Epithelial cell of esophagus (primary cell): ENCODE measurements around the gene MLXIPL.
A peak's percentile ranks its signal among the peaks of the same experiment; 100 is the strongest.

Experiments
- DNase-seq: peaks from one replicate; pipeline ENCODE4 v3.0.0; 2010; ENCODE audit warnings: low read depth
- H3K4me3 ChIP-seq: 2 replicates; pipeline ENCODE4 v1.5.1; 2011; ENCODE audit warnings: mild to moderate bottlenecking, low read length, control low read depth
- TF ChIP-seq, protein P1 (sequence below): IDR thresholded peaks from 2 replicates; pipeline ENCODE4 v1.5.1; 2011; ENCODE audit warnings: low read depth, mild to moderate bottlenecking, low read length, control low read depth, inconsistent platforms; ENCODE audit not compliant: insufficient read depth; ENCODE audit errors: missing control alignments

The MLXIPL gene

DNA sequence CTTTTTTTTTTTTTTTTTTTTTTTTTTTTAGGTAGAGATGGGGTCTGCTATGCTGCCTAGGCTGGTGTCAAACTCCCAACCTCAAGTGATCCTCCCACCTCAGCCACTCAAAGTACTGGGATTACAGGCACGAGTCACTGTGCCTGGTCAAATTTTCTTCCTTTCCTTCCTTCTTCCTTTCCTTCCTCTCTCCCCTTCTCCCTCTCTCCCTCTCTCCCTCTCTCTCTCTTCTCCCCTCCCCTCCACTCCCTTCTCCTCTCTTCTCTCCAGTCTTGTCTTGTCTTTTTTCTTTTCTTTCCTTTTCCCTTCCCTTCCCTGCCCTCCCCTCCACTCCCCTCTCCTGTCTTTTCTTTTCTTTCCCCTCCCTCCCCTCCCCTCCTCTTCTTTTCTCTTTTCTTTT lies 7.2 kb upstream of the MLXIPL start:
- TF ChIP-seq, protein P1, sequence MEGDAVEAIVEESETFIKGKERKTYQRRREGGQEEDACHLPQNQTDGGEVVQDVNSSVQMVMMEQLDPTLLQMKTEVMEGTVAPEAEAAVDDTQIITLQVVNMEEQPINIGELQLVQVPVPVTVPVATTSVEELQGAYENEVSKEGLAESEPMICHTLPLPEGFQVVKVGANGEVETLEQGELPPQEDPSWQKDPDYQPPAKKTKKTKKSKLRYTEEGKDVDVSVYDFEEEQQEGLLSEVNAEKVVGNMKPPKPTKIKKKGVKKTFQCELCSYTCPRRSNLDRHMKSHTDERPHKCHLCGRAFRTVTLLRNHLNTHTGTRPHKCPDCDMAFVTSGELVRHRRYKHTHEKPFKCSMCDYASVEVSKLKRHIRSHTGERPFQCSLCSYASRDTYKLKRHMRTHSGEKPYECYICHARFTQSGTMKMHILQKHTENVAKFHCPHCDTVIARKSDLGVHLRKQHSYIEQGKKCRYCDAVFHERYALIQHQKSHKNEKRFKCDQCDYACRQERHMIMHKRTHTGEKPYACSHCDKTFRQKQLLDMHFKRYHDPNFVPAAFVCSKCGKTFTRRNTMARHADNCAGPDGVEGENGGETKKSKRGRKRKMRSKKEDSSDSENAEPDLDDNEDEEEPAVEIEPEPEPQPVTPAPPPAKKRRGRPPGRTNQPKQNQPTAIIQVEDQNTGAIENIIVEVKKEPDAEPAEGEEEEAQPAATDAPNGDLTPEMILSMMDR = no peak

GRCh38 chr7:73628504-73628903 lies 4.2 kb upstream of the MLXIPL start:
- TF ChIP-seq, protein P1 = no peak
- DNase-seq = no peak

More for the DNA sequence above, 7.2 kb upstream of the MLXIPL start:
- no peak for DNase-seq
- H3K4me3 ChIP-seq = no peak overlapping the region

DNA sequence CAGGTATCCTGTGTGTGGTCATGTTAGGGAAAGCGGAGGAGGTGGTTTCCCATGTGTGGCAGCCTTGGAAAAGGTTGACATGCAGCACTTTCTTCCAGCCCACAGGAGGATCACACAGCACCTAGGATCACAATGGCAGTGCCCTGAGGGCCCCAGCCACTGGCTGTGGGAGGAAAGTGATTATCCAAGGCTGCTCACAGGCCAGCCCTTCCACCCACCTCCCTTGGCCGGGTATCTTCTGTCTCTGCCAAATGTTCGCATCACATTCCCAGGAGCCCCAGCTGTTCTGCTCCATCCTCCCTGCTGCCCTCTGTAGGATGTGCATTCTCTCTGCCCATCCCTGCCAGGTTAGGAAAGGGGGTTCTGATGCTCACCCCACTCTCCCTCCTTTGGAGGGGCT lies 2.5 kb upstream of the MLXIPL start:
- TF ChIP-seq, protein P1 = peak; percentile 35
- no peak overlapping the region for H3K4me3 ChIP-seq
- peak; percentile 27 for DNase-seq

More at GRCh38 chr7:73628504-73628903, 4.2 kb upstream of the MLXIPL start:
- no peak overlapping the region for H3K4me3 ChIP-seq

DNA sequence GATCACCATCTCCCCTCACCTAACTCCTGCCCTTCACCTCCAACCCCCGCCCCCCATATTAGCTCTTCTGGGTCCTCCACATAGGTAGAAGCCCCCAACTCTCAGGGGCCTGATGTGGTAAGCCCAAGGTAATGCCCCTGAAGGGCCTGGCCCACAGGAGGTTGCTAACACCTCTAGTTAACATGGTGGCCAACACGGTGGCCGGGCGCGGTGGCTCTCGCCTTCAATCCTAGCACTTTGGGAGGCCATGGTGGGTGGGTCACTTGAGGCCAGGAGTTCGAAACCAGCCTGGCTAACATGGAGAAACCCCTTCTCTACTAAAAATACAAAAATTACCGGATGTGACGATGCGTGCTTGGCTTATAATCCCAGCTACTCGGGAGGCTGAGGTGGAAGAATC lies 954 bp upstream of the MLXIPL start:
- TF ChIP-seq, protein P1 = no peak
- no peak overlapping the region for H3K4me3 ChIP-seq
- no peak for DNase-seq

GRCh38 chr7:73624669-73625001 lies 313 bp upstream of the MLXIPL start:
- H3K4me3 ChIP-seq = no peak overlapping the region
- no peak for DNase-seq
- TF ChIP-seq, protein P1 = no peak

DNA sequence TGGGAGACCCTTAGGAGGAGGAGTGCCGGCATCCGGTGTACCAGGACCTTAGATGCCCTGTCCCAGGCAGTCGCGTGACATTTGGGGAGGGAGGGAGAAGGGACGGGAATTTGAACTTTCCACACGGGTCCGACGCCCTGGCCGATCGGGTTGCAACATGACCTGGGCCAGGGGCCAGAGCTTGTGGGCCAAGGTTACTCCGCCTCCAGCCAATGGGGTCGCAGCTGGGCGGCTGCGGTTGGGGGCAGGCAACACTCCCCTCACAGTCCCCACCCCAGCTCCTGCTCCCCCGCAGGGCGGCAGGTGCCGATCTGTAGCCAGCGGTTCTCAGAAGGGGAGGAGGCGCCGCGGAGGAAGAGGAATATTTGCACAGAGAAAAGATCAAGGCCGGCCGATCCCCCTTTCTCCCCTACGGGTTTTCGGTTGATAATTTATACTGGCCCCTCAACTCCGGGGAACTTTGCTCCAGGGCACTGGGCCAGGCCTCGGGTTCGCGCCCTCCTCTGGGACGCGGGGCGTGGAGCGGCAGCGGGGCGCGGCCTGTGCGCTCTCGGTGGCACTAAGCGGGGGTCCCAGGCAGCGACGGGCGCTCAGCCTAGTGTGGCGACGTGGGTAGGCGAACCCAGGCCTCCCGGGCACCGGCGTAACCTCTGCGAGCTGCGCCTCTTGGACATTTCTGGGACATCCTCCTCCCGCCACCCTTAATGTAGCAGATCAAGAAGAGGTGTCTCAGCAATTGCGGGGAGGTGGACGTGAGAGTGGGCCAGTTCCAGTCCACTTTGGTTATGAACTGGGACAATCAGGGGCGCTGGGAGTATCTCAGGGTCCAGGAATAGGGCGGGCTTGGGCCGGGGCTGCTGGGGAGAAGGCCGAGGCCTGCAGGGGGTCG lies 1.2 kb downstream of the MLXIPL start:
- TF ChIP-seq, protein P1 = no peak
- no peak overlapping the region for H3K4me3 ChIP-seq
- DNase-seq = no peak

DNA sequence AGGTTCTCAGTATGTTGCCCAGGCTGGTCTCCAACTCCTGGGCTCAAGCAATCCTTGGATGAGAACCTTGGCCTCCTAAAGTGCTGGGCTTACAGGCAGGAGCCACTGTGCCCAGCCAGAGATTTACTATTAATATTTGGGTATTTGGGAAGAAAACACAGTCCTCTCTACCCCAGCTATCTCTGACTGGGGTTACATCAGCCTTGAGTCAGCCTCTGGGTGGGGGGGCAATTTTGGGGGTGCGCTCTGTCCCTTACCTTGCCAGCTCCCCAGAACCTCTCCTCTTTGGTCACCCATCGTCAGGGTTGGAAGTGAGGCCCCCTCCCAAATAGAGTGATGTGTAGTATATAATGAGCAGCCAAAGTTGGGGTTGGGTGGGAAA lies 1.8 kb downstream of the MLXIPL start:
- no peak overlapping the region for H3K4me3 ChIP-seq
- TF ChIP-seq, protein P1 = no peak
- no peak for DNase-seq
